HUES6 (cell line): ENCODE data around the gene SPDYE2.
"Not testable (repeated sequence)": the region's sequence is repeated elsewhere in the genome, so short reads cannot be mapped to it uniquely, and the experiment has no call there.

ENCODE experiments used
- H3K27ac ChIP-seq: 2 replicates; pipeline ENCODE4 v1.7.0; 2013; ENCODE audit warnings: low read depth, mild to moderate bottlenecking, low read length, inconsistent platforms
- H3K27me3 ChIP-seq: 2 replicates; pipeline ENCODE4 v1.6.1; 2013; ENCODE audit warnings: low read length; ENCODE audit not compliant: control insufficient read depth, insufficient read depth
- H3K36me3 ChIP-seq: 2 replicates; pipeline ENCODE4 v1.6.1; 2013; ENCODE audit warnings: low read length; ENCODE audit not compliant: control insufficient read depth, insufficient read depth
- H3K4me1 ChIP-seq: 2 replicates; pipeline ENCODE4 v1.6.1; 2013; ENCODE audit warnings: low read length; ENCODE audit not compliant: control insufficient read depth, insufficient read depth
- H3K4me3 ChIP-seq: 2 replicates; pipeline ENCODE4 v1.5.1; 2013; ENCODE audit warnings: low read depth, low read length
- H3K9ac ChIP-seq: one replicate; pipeline ENCODE4 v1.6.1; 2013; ENCODE audit warnings: mild to moderate bottlenecking, low read length
- H3K9me3 ChIP-seq: 2 replicates; pipeline ENCODE4 v1.6.1; 2013; ENCODE audit warnings: low read depth, low read length; ENCODE audit not compliant: control insufficient read depth, insufficient read depth

Gene SPDYE2

GRCh38 chr7:102550808-102551422, at the start of gene SPDYE2:
Gene SPDYE2, plus strand, starts transcription at chr7:102551226. Its CDS starts 2,030 bp downstream, at chr7:102553256.
- H3K36me3 ChIP-seq, H3K9me3 ChIP-seq, H3K9ac ChIP-seq, H3K27me3 ChIP-seq, H3K4me3 ChIP-seq, H3K27ac ChIP-seq, H3K4me1 ChIP-seq: not testable (repeated sequence)

- not testable (repeated sequence) for H3K9ac ChIP-seq, H3K27ac ChIP-seq, H3K36me3 ChIP-seq, H3K4me3 ChIP-seq, H3K4me1 ChIP-seq, H3K27me3 ChIP-seq, H3K9me3 ChIP-seq
These were observed 47.9 kb upstream of the SPDYE2 start for GRCh38 chr7:102503141-102503540.

- not testable (repeated sequence) for H3K9me3 ChIP-seq, H3K9ac ChIP-seq, H3K4me3 ChIP-seq, H3K27ac ChIP-seq, H3K27me3 ChIP-seq, H3K4me1 ChIP-seq, H3K36me3 ChIP-seq
These were observed 45.5 kb upstream of the SPDYE2 start for GRCh38 chr7:102505298-102506185.

GRCh38 chr7:102507410-102508088, 43.5 kb upstream of the SPDYE2 start:
- not testable (repeated sequence) for H3K27me3 ChIP-seq

GRCh38 chr7:102510575-102510974, 40.5 kb upstream of the SPDYE2 start:
- not testable (repeated sequence) for H3K9ac ChIP-seq, H3K36me3 ChIP-seq, H3K27me3 ChIP-seq, H3K9me3 ChIP-seq, H3K4me3 ChIP-seq, H3K4me1 ChIP-seq, H3K27ac ChIP-seq

More at GRCh38 chr7:102507410-102508088, 43.5 kb upstream of the SPDYE2 start:
- not testable (repeated sequence) for H3K9ac ChIP-seq, H3K4me3 ChIP-seq, H3K27ac ChIP-seq, H3K36me3 ChIP-seq, H3K4me1 ChIP-seq, H3K9me3 ChIP-seq

GRCh38 chr7:102511860-102512522, 39.0 kb upstream of the SPDYE2 start:
- H3K4me1 ChIP-seq, H3K27me3 ChIP-seq, H3K27ac ChIP-seq, H3K9ac ChIP-seq, H3K9me3 ChIP-seq, H3K36me3 ChIP-seq, H3K4me3 ChIP-seq: not testable (repeated sequence)

- not testable (repeated sequence) for H3K36me3 ChIP-seq, H3K27ac ChIP-seq, H3K27me3 ChIP-seq, H3K9ac ChIP-seq, H3K4me1 ChIP-seq, H3K9me3 ChIP-seq
- peak overlapping the region; percentile 22; the same call in 1 of the 2 replicates for H3K4me3 ChIP-seq
These were observed 38.3 kb upstream of the SPDYE2 start for GRCh38 chr7:102512642-102513221.

GRCh38 chr7:102514881-102515721, 35.9 kb upstream of the SPDYE2 start:
- not testable (repeated sequence) for H3K27ac ChIP-seq, H3K4me1 ChIP-seq, H3K9ac ChIP-seq, H3K36me3 ChIP-seq, H3K4me3 ChIP-seq, H3K27me3 ChIP-seq, H3K9me3 ChIP-seq

- not testable (repeated sequence) for H3K9me3 ChIP-seq, H3K4me1 ChIP-seq, H3K9ac ChIP-seq, H3K27ac ChIP-seq, H3K27me3 ChIP-seq, H3K36me3 ChIP-seq, H3K4me3 ChIP-seq
These were observed 35.1 kb upstream of the SPDYE2 start for GRCh38 chr7:102515889-102516288.

GRCh38 chr7:102516951-102517350, 34.1 kb upstream of the SPDYE2 start:
- H3K4me3 ChIP-seq, H3K9me3 ChIP-seq, H3K4me1 ChIP-seq, H3K27ac ChIP-seq, H3K27me3 ChIP-seq, H3K9ac ChIP-seq, H3K36me3 ChIP-seq: not testable (repeated sequence)
